ENCODE measurements around the gene ABHD15.
A peak's percentile ranks its signal among the peaks of the same experiment; 100 is the strongest.

- peak; percentile 28 to 50 for TF ChIP-seq POLR2A (IDR thresholded peaks at IDR 0.05)
- TF ChIP-seq POLR2AphosphoS5 (IDR thresholded peaks at IDR 0.05) = peak; percentile 62
Observed at GRCh38 chr17:29566473-29567303, at the start of gene ABHD15.
